Muscle of back (tissue), 11 donors: ENCODE data around the gene EARS2. TPM values are rescaled to one million over a fixed set of nuclear protein-coding genes. Genes with fewer than 3 reads are reported as not detected.
"Not testable (repeated sequence)": the region's sequence is repeated elsewhere in the genome, so short reads cannot be mapped to it uniquely, and the experiment has no call there.

Source experiments
- DNase-seq, 3 donors: peaks; one replicate each; pipeline versions ENCODE4 v3.0.0 to v3.0.0-alpha.2; 2013
- polyA plus RNA-seq, 10 donors: library from polyadenylated mRNA; unstranded; fragments of 120-200 nt; gene quantifications; one replicate each; pipeline ENCODE4 v1.2.1, GENCODE V29; 2013; ENCODE audit not compliant: insufficient read length in 10 of 10

EARS2 gene
- polyA plus RNA-seq, 10 donors = 11.9 to 21.0 (median 16.6) TPM

DNA sequence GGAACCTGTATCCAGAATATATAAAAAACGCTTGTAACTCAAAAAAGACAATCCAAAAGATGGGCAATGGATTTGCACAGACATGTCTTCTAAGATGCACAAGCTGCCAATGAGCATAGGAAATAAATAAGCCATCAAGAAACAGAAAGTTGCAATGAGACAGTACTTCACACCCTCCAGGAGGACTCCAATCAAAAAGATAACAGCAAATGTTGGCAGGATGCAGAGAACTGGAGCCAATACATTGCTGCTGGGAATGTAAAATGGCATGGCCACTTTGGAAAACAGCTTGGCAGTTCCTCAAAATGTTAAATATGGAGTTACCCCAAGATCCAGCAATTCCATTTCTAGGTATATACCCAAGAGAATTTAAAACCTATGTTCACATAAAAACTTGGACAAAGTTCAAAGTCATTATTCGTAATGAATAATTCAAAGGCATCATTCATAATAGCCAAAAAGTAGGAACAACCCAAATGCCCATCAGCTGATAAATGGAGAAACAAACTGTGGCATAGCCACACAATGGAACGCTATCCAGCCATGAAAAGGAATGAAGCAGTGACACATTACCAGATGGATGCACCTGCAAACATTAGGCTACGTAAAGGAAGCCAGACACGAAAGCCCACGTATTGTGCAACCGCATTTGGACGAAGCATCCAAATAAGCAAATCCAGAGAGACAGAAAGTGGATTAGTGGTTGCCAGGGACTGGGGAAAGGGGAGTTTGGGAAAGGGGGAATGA lies 72.5 kb downstream of the EARS2 start:
- DNase-seq = no peak

- DNase-seq = not testable (repeated sequence)
Measured at GRCh38 chr16:23483492-23483891, 73.7 kb downstream of the EARS2 start.

DNA sequence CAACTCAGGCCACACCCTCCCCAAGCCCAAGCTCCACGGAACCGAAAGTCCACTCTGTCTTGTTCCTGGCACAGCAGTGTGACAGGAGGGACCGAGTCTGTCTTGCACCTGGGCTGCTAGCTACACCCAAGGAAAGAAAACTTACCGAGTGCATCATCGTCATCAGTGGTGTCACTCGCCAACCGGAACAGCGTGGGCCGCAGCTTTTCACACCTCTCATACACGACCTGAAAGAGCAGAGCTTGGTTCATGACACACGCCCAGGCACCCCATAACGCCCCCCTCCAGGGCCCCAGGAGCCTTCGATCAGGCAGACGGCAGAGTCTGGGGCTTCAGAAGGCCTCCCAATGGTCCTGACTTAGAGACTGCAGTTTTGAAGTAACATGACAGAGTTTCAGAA lies 74.4 kb downstream of the EARS2 start:
- no peak for DNase-seq

- DNase-seq = no peak
Measured at GRCh38 chr16:23480257-23480656, 76.9 kb downstream of the EARS2 start.

- DNase-seq = no peak
Measured at GRCh38 chr16:23479138-23479537, 78.0 kb downstream of the EARS2 start.

DNA sequence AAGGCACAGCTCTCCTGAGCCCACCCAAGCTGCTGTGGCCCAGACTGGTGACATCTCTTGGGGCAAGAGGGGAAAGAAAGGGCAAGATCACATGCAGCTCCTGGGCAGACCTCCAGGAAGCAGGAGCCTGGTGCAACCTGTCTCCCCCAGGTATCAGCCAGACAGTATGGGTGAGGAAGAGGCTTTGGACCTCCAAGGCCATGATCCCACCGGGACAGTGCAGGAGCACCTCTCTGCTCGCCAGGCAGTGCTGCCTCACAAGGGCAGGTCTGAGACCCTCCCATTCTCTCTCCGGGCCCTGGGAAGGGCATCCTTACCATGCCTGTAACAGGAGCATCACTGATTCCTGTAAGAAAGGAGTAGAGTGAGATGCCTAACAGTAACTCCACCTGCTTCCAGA lies 78.6 kb downstream of the EARS2 start:
- no peak for DNase-seq

DNA sequence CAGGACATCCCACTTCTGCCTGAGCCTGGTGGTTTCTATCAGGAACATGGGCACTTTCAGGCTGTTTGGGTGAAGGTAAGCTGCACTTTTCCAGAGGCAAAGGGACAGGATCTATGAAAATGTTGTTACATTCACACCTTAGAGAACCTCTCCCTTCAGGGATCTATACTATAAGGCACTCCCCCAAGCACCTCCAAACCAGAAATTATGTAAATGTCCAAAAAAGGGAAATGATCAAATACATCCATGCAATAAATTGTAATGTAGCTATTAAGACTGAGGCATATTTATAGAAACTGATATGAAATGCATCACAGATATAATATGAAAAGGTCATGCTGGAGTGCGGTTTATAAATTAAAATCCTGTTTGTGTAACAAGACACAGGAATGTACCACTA lies 80.9 kb downstream of the EARS2 start:
- DNase-seq = no peak

Other genes with a start within 250 kb of the EARS2 start
- gene COG7, start 104.2 kb downstream of the EARS2 start, polyA plus RNA-seq = 10 to 100 TPM in 8 of 10 donors, 1 to 10 TPM in 2; 9.9 to 19.7 (median 12.4) TPM
- 100 to 1,000 TPM in 6 of 10 donors, 10 to 100 TPM in 4; 78.5 to 139 (median 102) TPM for gene GGA2, start 46.9 kb downstream of the EARS2 start, polyA plus RNA-seq
- gene UBFD1, start 377 bp upstream of the EARS2 start, polyA plus RNA-seq = 10 to 100 TPM; 56.2 to 74.5 (median 65.7) TPM
- gene NDUFAB1, start 39.0 kb upstream of the EARS2 start, polyA plus RNA-seq = 100 to 1,000 TPM in 1 of 10 donors, 10 to 100 TPM in 9; 89.1 to 112 (median 96.6) TPM
- 10 to 100 TPM in 5 of 10 donors, 1 to 10 TPM in 5; 7.2 to 13.8 (median 10.0) TPM for gene PALB2, start 84.0 kb upstream of the EARS2 start, polyA plus RNA-seq
- gene DCTN5, start 84.1 kb upstream of the EARS2 start, polyA plus RNA-seq = 10 to 100 TPM; 35.7 to 46.4 (median 43.1) TPM
- 10 to 100 TPM in 6 of 10 donors, 1 to 10 TPM in 4; 8.0 to 17.2 (median 12.0) TPM for gene PLK1, start 121.5 kb upstream of the EARS2 start, polyA plus RNA-seq
- gene ERN2, start 155.9 kb upstream of the EARS2 start, polyA plus RNA-seq = under 1 TPM in 5 of 10 donors, not detected in 5; 0.05 to 0.19 (median 0.08) TPM
- gene CHP2, start 197.7 kb upstream of the EARS2 start, polyA plus RNA-seq = 1 to 10 TPM in 2 of 10 donors, under 1 TPM in 5, not detected in 3; 0.07 to 4.2 (median 0.14) TPM